ENCODE results near the gene AFDN. TPM values are rescaled to one million over a fixed set of nuclear protein-coding genes. Genes with fewer than 3 reads are reported as not detected.

The AFDN gene
- total and polyA plus RNA-seq, 2 of the 8 experiments (the other 6 are each of a cell fraction or from before 2014, with no cell fraction given), result 53.4 to 192 TPM

GRCh38 chr6:167841981-167842380 is 15.3 kb downstream of the AFDN start (continued):
- TF ChIP-seq CHD7 (IDR thresholded peaks at IDR 0.05; ENCODE audit: insufficient replicate concordance, low read length) (no peak), E2F6 (IDR thresholded peaks at IDR 0.05) (no peak), RBBP5 (IDR thresholded peaks at IDR 0.05; ENCODE audit: borderline replicate concordance, low read depth, low read length) (no peak), SAP30 (IDR thresholded peaks at IDR 0.05; ENCODE audit: insufficient read depth, insufficient replicate concordance, low read length) (no peak), GABPA (IDR thresholded peaks at IDR 0.05; ENCODE audit: borderline replicate concordance, insufficient read depth, low read length) (no peak), TAF1 (IDR thresholded peaks at IDR 0.05; ENCODE audit: low read depth, low read length) (no peak)

Measured in H1 (cell line).